Hematopoietic multipotent progenitor cell treated with erythropoietin and hydrocortisone succinate and interleukin-3 and kit ligand, for 8 days (in vitro differentiated cells): ENCODE results near the gene SIM1.

Experiments
- DNase-seq: peaks from one replicate; pipeline ENCODE4 v3.0.0-alpha.2; 2015

The SIM1 gene

GRCh38 chr6:100455230-100456124, 9.2 kb downstream of the SIM1 start:
- DNase-seq: no peak

DNA sequence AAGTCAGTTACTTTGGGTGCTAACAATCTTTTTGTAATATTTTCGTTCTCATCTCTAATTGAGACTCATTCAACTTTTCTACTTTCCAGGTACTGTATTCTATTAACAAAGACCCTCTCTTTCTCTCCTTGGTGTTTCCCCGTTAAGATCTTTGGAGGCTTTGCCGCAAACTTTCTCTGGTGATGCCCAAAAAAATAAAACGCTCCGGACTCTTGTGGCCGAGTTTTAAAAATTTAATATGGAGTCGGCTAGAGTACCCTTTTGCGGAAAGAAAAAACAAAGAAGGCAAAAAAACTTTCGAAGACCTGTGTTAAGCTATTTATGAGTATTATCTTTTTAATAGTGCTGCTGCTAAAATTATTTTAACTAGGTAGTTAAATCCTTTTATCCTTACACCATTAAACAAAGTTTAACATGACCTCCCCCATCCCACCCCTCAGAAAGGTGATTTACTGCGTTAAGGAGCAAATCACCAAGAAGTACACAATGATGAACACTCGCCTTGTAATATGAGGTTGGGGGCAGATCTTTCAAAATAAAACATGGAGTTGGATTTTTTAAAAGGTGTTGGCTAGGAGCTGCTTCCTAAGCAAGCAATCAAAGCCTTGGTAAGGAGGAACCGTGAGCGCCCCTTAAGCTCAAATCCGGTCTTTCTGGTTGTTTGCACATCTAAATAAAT, 10.0 kb downstream of the SIM1 start:
- DNase-seq: no peak

- DNase-seq: no peak
Measured at GRCh38 chr6:100453701-100454521, 10.8 kb downstream of the SIM1 start.

- DNase-seq: no peak
Measured at GRCh38 chr6:100452998-100453397, 11.7 kb downstream of the SIM1 start.

GRCh38 chr6:100451577-100451976, 13.1 kb downstream of the SIM1 start:
- DNase-seq: no peak

DNA sequence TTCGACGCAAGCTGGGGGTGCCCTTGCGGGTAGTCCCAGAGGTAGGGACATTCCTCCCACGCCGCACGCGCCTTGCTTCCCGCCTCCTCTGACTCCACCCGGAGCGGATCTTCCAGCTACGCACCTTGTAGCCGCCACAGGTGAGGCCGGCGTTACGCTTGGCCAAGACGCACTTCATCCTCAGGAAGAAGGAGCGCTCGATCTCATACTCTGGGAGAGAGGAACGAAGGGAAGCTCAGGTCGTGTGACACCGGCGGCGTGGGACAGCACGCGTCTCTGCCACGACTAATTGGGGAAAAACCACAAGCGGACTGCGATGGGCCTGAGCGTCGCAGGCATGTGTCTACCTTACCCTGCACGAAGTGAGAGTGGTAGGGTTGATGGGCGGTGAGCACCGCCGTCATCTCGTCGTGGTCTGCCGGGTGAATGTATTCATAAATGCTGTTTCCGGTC, 15.5 kb downstream of the SIM1 start:
- no peak for DNase-seq

DNA sequence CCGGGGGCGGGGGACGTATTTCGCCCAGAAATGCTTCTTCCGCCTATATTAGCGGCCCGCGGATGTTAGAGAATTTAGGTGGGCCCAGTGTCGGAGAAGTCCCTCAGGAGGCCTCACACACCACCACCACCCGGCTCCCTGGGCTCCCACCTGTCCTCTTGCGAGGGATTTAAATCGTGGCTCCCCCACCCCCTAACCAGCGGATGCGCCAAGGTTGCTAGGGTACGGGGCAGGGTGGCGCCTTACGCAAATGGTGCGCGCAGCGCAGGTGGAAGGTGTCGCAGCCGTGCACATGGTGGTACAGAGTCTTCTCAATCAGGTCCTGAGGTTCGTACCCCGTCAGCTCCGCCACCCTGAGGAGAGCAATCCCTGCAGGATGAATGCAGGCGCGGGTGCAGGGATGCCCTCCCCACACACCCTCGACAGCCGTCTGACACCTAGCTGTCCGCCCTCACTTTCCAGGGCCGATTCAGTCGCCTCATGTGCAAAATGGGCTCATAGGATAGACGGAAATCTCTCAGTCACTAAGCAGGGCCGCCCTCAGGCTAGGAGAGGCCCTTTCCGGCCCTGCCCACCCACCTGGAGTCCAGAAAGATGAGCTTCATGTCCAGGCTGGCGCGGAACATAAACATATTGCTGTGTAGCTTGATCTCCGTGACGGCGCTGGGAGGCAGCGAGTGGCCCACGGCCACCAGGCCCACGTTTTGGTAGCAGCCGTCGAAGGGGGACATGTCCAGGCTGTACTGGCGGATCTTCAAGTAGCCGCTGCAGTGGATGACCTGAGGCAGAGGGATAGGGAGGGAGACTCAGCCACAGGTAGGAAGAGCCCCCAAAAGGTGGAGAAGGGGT, 16.6 kb downstream of the SIM1 start:
- no peak for DNase-seq

- no peak for DNase-seq
Measured at GRCh38 chr6:100447081-100447899, 17.4 kb downstream of the SIM1 start.

GRCh38 chr6:100446115-100447080, 18.3 kb downstream of the SIM1 start:
- no peak for DNase-seq

DNA sequence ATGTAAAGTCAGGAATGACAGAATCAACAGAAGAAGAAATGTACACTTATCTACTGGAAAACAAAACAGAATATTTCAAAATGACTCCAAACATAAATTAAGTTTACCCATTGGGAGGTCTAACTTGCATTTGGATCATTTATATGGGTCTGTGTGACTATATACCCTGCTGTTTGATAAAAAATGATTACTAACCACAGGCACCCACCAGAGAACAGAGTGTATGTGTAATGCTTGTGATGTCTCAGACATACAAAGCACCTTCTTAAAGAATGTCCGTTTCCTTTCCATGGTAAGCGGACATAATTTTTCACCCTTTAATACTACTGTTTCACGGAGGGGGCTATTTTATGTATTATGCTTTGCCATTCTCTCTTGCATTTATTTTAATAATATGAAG, 19.2 kb downstream of the SIM1 start:
- DNase-seq: no peak

GRCh38 chr6:100440935-100441334, 23.8 kb downstream of the SIM1 start:
- no peak for DNase-seq

DNA sequence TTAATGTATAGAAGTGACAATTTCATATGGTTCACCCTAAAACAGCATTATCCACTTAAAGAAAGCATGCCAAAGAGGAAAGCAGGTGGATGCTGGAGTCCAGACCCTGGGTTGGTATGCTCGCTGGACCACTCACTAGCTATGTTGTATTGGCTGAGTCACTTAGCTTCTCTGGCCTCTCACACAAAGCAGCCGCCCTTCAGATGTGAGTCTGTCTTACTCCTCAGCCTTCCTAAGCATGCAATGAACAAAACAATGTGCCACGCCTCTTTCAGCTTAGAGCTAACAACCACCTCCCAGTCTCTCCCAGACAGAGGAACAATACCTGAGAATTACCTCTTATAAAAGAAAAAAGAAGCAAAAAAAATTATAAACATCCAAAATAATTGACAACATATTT, 29.4 kb downstream of the SIM1 start:
- DNase-seq: no peak

DNA sequence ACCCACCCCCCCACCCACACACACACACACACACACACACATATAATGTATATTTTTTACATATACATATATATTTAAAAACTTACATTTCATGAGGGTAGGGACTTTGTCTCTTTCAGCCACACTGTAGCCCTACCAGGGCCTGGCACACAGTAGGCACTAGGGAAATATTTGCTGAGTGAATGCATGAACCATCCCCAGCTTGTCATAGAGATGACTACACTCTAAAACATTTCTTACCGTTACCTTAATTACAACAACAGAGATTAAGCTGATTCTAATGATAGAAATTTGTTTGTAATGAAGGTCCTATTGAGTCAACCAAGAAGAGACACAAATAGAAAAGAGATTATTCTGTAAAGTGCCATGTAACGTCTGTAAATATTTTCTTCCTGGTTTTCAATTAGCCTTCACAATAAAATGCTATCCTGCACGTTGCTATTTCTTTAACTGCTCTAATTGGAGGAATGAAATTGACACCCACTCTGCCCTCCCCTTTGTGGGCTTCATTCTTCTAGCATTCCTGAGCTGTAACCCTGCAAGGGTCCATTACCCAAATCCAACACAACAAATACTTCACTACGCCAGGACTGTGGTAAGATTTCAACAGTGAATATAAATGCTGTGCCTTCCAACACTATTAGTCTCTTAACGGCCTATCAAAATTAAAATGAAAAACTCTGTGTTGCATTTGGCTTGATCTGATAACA, 30.8 kb downstream of the SIM1 start:
- DNase-seq: no peak

- DNase-seq: no peak
Measured at GRCh38 chr6:100432136-100432535, 32.6 kb downstream of the SIM1 start.

GRCh38 chr6:100430962-100431361, 33.8 kb downstream of the SIM1 start:
- DNase-seq: no peak

DNA sequence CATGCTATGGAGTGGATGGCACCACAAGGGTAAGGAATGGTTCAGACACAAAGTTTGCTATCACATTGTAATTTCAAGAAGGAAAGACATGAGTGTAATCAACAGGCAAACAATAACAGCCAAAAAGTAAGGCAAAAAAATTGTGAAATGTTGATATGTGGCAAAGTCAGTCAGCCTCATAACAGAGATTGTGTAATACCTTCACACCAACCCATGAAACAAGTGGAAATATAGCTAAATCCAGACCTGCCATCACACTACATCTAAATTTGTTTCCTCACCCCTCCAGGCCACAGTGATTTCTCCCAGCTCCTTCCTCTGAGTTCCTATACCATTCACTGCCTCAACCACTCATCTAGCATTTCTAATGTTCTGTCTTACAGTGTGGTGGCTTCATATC, 37.3 kb downstream of the SIM1 start:
- no peak for DNase-seq

DNA sequence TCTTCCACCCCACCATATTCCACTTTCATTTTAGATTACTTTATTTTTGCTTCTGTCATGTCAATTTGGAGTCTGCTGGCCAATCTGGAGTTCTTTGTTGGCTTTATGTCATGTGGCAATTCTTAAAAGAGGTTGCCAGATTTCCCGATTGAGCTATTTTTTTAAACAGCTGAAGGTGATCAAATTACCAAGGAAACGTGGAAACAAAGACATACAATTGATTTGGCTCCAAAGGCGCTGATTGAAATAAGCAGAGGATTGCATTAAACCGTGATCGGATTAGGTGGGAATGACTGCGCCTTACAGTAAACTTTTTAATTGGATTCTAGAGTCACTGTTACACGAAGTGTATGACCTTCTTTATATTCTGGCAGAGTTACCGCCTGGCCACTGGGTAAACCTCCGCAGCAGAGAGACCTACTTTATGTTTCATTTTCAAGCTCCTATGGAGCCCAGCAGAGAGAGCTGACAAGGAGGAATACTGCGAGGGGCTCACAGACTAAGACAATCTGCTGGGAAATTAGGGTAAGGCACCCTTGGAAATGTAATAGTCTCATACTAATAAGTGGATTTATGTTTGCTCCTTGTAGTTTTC, 37.9 kb downstream of the SIM1 start:
- no peak for DNase-seq

DNA sequence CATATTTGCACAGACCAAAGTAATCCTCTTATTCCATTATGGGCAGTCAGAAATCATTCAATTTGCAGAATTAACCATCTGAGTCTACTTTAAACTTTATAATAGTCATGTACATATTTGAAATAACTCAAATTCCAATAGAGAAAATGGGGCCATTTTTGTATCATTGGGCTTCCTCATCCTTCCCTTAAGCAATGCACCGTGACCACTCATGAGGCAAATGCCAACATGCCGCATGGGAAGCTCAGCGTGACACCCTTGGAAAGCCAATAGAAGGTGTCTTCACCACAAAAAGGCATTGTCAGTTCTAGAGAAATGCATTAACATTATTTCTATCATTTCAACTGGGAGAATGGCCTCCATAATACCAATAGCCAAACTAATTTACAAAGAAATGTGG, 38.5 kb downstream of the SIM1 start:
- DNase-seq: no peak

DNA sequence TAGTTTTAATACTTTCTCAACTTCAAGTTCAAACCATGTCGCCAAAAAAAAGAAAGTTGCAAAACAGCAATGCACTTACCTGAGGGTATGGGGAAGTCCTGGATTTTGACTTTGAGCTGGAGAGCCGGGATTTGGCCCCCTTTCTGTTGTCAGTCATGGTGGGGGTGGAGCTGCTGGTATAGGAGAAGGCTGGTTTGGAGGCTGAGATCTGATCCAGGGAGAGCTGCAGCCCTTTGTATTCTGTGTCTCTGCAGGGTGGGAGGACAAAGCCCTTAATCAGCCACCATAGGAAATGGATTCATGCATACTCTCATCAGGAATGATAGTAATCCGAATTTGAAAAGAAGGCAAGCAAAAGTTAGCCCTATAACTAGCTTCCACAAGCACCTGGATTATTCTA, 44.0 kb downstream of the SIM1 start:
- no peak for DNase-seq
